Measurements from ENCODE around the gene CENPVL2. TPM values are rescaled to one million over a fixed set of nuclear protein-coding genes. Genes with fewer than 3 reads are reported as not detected.

CENPVL2 gene
- total and polyA plus RNA-seq, 2 of the 8 experiments (the other 6 are each of a cell fraction or from before 2014, with no cell fraction given), result 3.2 to 8.0 TPM

GRCh38 chrX:51643377-51643776 lies 39.3 kb downstream of the CENPVL2 start:
- Histone ChIP-seq H2BK20ac (ENCODE audit: low read length) (no peak overlapping the region), H2BK120ac (replicated peaks; ENCODE audit: low read depth, low read length) (no peak overlapping the region), H3K18ac (ENCODE audit: extremely low read depth, low read length) (no peak overlapping the region), H3K27ac (ENCODE audit: low read depth, low read length) (no peak overlapping the region), H3K9me3 (ENCODE audit: insufficient read depth in 2 of 2, low read depth in 1 of 2, low read length in 1 of 2) (peaks cover 0 to 8% of the 10 kb centered on the region in 2 experiments; a peak in 1 of 4 replicates), H3K4me3 (ENCODE audit: extremely low read depth in 1 of 4, insufficient read depth in 2 of 4, low read depth in 3 of 4, low read length in 4 of 4) (no peak overlapping the region), H3K9ac (replicated peaks in 1 of 4; ENCODE audit: extremely low read depth in 1 of 4, low read depth in 3 of 4, low read length in 3 of 4) (no peak overlapping the region), H3K27me3 (replicated peaks in 1 of 4; ENCODE audit: control insufficient read depth in 3 of 4, extremely low read depth in 1 of 4, insufficient read depth in 3 of 4, low read length in 3 of 4) (no peaks in the 10 kb centered on the region), H2AFZ (ENCODE audit: low read length) (no peak overlapping the region), H2BK5ac (ENCODE audit: low read depth, low read length) (no peak overlapping the region), H3K79me2 (ENCODE audit: control insufficient read depth in 1 of 2, insufficient read depth in 2 of 2, low read length in 2 of 2) (no peaks in the 10 kb centered on the region), H4K8ac (ENCODE audit: extremely low read depth, insufficient read depth, low read length) (no peak overlapping the region), H3K4ac (replicated peaks; ENCODE audit: insufficient read length, low read depth, low read length) (no peak overlapping the region), H3K4me1 (replicated peaks in 1 of 4; ENCODE audit: control insufficient read depth in 3 of 4, insufficient read depth in 4 of 4, low read length in 3 of 4) (no peaks in the 10 kb centered on the region), H3K23ac (ENCODE audit: insufficient read length) (no peak overlapping the region), H2BK15ac (ENCODE audit: low read length) (no peak overlapping the region), H4K5ac (ENCODE audit: insufficient read length, low read depth, low read length) (no peak overlapping the region), H3K14ac (ENCODE audit: insufficient read length) (no peak overlapping the region), H3K79me1 (ENCODE audit: low read depth, low read length) (no peaks in the 10 kb centered on the region), H4K20me1 (replicated peaks in 1 of 2; ENCODE audit: control insufficient read depth in 1 of 2, insufficient read depth in 2 of 2, low read length in 2 of 2) (no peaks in the 10 kb centered on the region), H2AK5ac (ENCODE audit: low read depth, low read length) (no peak overlapping the region), H3K4me2 (ENCODE audit: insufficient read depth in 1 of 2, low read depth in 2 of 2, low read length in 2 of 2) (no peak overlapping the region), H4K91ac (replicated peaks; ENCODE audit: insufficient read length, low read length) (no peak overlapping the region), H2BK12ac (ENCODE audit: low read depth, low read length) (no peak overlapping the region), H3K36me3 (ENCODE audit: control insufficient read depth in 2 of 4, insufficient read depth in 4 of 4, low read length in 3 of 4) (no peaks in the 10 kb centered on the region), H3K56ac (replicated peaks; ENCODE audit: insufficient read length, low read depth, low read length) (no peak overlapping the region), H3K23me2 (ENCODE audit: low read depth, low read length) (no peaks in the 10 kb centered on the region)
- DNase-seq (ENCODE audit: low read depth in 1 of 2, low spot score in 2 of 2) (no peak), FAIRE-seq (no peak)
- TF ChIP-seq SRF (IDR thresholded peaks at IDR 0.05; ENCODE audit: low read depth, low read length) (no peak), MAFK (IDR thresholded peaks at IDR 0.05; ENCODE audit: low read depth, low read length) (no peak), FOSL1 (IDR thresholded peaks at IDR 0.05; ENCODE audit: insufficient read depth, low read depth, low read length) (no peak), CHD2 (IDR thresholded peaks at IDR 0.05; ENCODE audit: low read length) (no peak)
- CTCF ChIA-PET (ENCODE audit: partially characterized antibody), result interaction anchor here (0.7 kb wide), 1 partner anchor 208 kb away, joined by 3 read pairs; no protein-coding TSS in a partner anchor
- 86% methylated on average over 2 of the region's 2 CpGs; no CpG with 5 or more reads in 1 of the 2 experiments for WGBS, 2 experiments (ENCODE audit: extremely low coverage in 1 of 2, insufficient coverage in 1 of 2, insufficient read length in 1 of 2, insufficient replicate concordance in 2 of 2, low coverage in 1 of 2, low lambda C conversion rate in 2 of 2, missing lambda C conversion rate in 1 of 2)
- POLR2A ChIA-PET (ENCODE audit: partially characterized antibody), result no interaction called here
